GM23338 (cell line): ENCODE results near the gene CCL15. TPM values are rescaled to one million over a fixed set of nuclear protein-coding genes. Genes with fewer than 3 reads are reported as not detected.
"Not testable (repeated sequence)": the region's sequence is repeated elsewhere in the genome, so short reads cannot be mapped to it uniquely, and the experiment has no call there.

Experiments
- ATAC-seq: fragments of 200-7000 bp; cut with Tn5 transposase; 3 replicates; pipeline ENCODE4 v1.9.1; 2020
- DNase-seq: peaks from one replicate; pipeline ENCODE4 v3.0.0-alpha.2; 2015; ENCODE audit warnings: low spot score
- H2AFZ ChIP-seq: fragments of 200-600 bp; sonication (generic); 2 replicates; pipeline ENCODE4 v1.8.0; 2016; ENCODE audit warnings: antibody characterized with exemption, mild to moderate bottlenecking, moderate library complexity
- H3F3A ChIP-seq: fragments of 200-600 bp; sonication (generic); replicated peaks from 2 replicates; pipeline ENCODE4 v1.8.0; 2017; ENCODE audit warnings: antibody characterized with exemption, mixed run types, low read depth
- H3K27ac ChIP-seq: fragments of 200-600 bp; sonication (generic); 2 replicates; pipeline ENCODE4 v1.6.1; 2016; ENCODE audit warnings: low read depth
- H3K27me3 ChIP-seq: fragments of 200-600 bp; sonication (generic); 2 replicates; pipeline ENCODE4 v1.8.0; 2016; ENCODE audit warnings: mild to moderate bottlenecking, mixed run types, moderate library complexity; ENCODE audit not compliant: insufficient read depth
- H3K36me3 ChIP-seq: fragments of 200-600 bp; sonication (generic); 2 replicates; pipeline ENCODE4 v1.8.0; 2016; ENCODE audit warnings: mild to moderate bottlenecking; ENCODE audit not compliant: insufficient read depth
- H3K4me1 ChIP-seq: fragments of 200-600 bp; sonication (generic); 2 replicates; pipeline ENCODE4 v1.8.0; 2016; ENCODE audit warnings: mild to moderate bottlenecking, moderate library complexity; ENCODE audit not compliant: insufficient read depth
- H3K4me2 ChIP-seq: fragments of 200-600 bp; sonication (generic); 2 replicates; pipeline ENCODE4 v1.7.1; 2017; ENCODE audit warnings: mixed run types
- H3K4me3 ChIP-seq: fragments of 200-600 bp; sonication (generic); 2 replicates; pipeline ENCODE4 v1.6.1; 2016; ENCODE audit warnings: mixed run types
- H3K79me2 ChIP-seq: fragments of 200-600 bp; sonication (generic); replicated peaks from 2 replicates; pipeline ENCODE4 v1.8.0; 2017; ENCODE audit warnings: mild to moderate bottlenecking; ENCODE audit not compliant: insufficient read depth
- H3K9me2 ChIP-seq: fragments of 200-600 bp; sonication (generic); 2 replicates; pipeline ENCODE4 v1.8.0; 2017; ENCODE audit not compliant: insufficient read depth
- H4K20me1 ChIP-seq: fragments of 200-600 bp; sonication (generic); replicated peaks from 2 replicates; pipeline ENCODE4 v1.8.0; 2017; ENCODE audit warnings: mild to moderate bottlenecking; ENCODE audit not compliant: insufficient read depth
- H3K27ac Mint-ChIP-seq: 2 replicates; pipeline ENCODE4 v1.8.0; 2020; ENCODE audit warnings: inconsistent platforms, mild to moderate bottlenecking, moderate library complexity, mixed read lengths
- H3K27me3 Mint-ChIP-seq: 3 replicates; pipeline ENCODE4 v1.8.0; 2022; ENCODE audit warnings: low read depth, mild to moderate bottlenecking, moderate library complexity, mixed read lengths, inconsistent platforms; ENCODE audit not compliant: insufficient read depth, poor library complexity
- H3K36me3 Mint-ChIP-seq: 3 replicates; pipeline ENCODE4 v1.8.0; 2021; ENCODE audit warnings: low read depth, mild to moderate bottlenecking, inconsistent platforms, moderate library complexity, mixed read lengths
- H3K4me1 Mint-ChIP-seq: 3 replicates; pipeline ENCODE4 v1.8.0; 2020; ENCODE audit warnings: mild to moderate bottlenecking, inconsistent platforms, mixed read lengths
- H3K4me3 Mint-ChIP-seq: 3 replicates; pipeline ENCODE4 v1.8.0; 2021; ENCODE audit warnings: moderate library complexity, mild to moderate bottlenecking, inconsistent platforms, mixed read lengths
- H3K9me3 Mint-ChIP-seq: 3 replicates; pipeline ENCODE4 v1.8.0; 2020; ENCODE audit warnings: moderate library complexity, mild to moderate bottlenecking, inconsistent platforms, mixed read lengths
- EZH2 ChIP-seq: fragments of 200-600 bp; sonication (generic); IDR thresholded peaks from one replicate; pipeline ENCODE4 v1.8.0; 2017; ENCODE audit warnings: antibody characterized with exemption, mild to moderate bottlenecking, low read depth; ENCODE audit not compliant: unreplicated experiment
- STAT1 ChIP-seq: IDR thresholded peaks from one replicate; pipeline ENCODE4 v1.6.1; 2016; ENCODE audit warnings: antibody characterized with exemption; ENCODE audit not compliant: unreplicated experiment
- ZNF331 ChIP-seq: fragments of 250-450 bp; sonication (Bioruptor Pico); IDR thresholded peaks from 2 replicates; pipeline ENCODE4 v1.5.0; 2020; ENCODE audit warnings: low read depth, mild to moderate bottlenecking, moderate library complexity
- polyA plus RNA-seq: library from polyadenylated mRNA; unstranded; fragments of >200 nt; fragmentation: Nextera tagmentation; extraction: Ambion mirVana; gene quantifications from 2 replicates; pipeline ENCODE4 v1.2.1, GENCODE V29; 2016
- total RNA-seq: library from RNA; depleted of rRNA; stranded (reverse); fragments of >200 nt; shearing (Covaris generic); gene quantifications from 2 replicates; pipeline ENCODE4 v1.2.3, GENCODE V29; 2014
- TF ChIP-seq, protein P1 (sequence below), 2 experiments: fragments of 200-600 bp in 1 of 2; sonication (generic) in 1 of 2; conservative IDR thresholded peaks; 2 replicates each; pipeline versions ENCODE4 v1.5.1 to v1.6.1; 2016 to 2017; ENCODE audit warnings: antibody characterized with exemption in 2 of 2, low read depth in 2 of 2, mild to moderate bottlenecking in 2 of 2, moderate library complexity in 1 of 2
- TF ChIP-seq, protein P2 (sequence below): fragments of 250-450 bp; sonication (Bioruptor Pico); IDR thresholded peaks from 2 replicates; pipeline ENCODE4 v1.5.0; 2020; ENCODE audit warnings: mild to moderate bottlenecking, moderate library complexity

CCL15 gene
- total and polyA plus RNA-seq, 2 experiments from 2014 or later: not detected

DNA sequence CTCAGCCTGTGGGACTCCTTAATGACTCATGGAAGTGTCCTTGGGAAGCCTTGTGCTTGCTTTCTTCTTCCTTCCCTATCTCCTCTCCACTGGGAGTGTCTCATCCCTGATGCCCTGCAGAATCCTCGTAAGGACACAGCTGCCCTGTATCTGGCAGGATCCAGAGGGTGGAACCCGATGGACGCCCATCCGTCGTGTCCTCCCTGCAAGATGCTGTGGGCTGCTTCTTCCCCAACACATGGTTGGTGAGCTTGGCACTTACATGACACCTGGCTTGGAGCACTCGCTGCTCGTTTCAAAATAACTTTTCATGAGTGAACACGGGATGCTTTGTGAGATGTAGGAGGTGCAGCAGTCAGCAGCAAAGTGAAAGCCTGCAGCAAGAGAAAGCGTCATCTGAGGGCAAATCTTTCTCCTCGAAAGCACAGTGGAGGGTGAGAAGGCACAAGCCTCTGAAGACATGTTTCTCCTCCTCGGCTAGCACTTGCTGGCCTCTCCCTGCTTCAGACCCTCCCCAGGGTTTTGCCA, 3.3 kb downstream of the CCL15 start:
- Histone ChIP-seq H3K27me3 (no peaks in the 10 kb centered on the region), H3K4me1 (no peaks in the 10 kb centered on the region), H3K9me2 (peaks cover 3% of the 10 kb centered on the region; the same call in 1 of the 2 replicates), H3K4me3 (no peak overlapping the region), H2AFZ (0 out of 2 replicates have a peak overlapping the region, but pooled peaks have one; percentile 59), H3K27ac (no peak overlapping the region), H3K79me2 (no peaks in the 10 kb centered on the region), H4K20me1 (no peaks in the 10 kb centered on the region), H3K36me3 (no peaks in the 10 kb centered on the region), H3K4me2 (no peak overlapping the region), H3F3A (no peaks in the 10 kb centered on the region)
- ATAC-seq: no peak
- Mint-ChIP-seq H3K4me1 (peaks cover 7% of the 10 kb centered on the region), H3K36me3 (no peaks in the 10 kb centered on the region), H3K4me3 (no peak overlapping the region), H3K27ac (no peak overlapping the region), H3K27me3 (no peaks in the 10 kb centered on the region), H3K9me3 (peaks cover 2% of the 10 kb centered on the region; the same call in 1 of the 3 replicates)
- DNase-seq: no peak
- TF ChIP-seq, protein P1, sequence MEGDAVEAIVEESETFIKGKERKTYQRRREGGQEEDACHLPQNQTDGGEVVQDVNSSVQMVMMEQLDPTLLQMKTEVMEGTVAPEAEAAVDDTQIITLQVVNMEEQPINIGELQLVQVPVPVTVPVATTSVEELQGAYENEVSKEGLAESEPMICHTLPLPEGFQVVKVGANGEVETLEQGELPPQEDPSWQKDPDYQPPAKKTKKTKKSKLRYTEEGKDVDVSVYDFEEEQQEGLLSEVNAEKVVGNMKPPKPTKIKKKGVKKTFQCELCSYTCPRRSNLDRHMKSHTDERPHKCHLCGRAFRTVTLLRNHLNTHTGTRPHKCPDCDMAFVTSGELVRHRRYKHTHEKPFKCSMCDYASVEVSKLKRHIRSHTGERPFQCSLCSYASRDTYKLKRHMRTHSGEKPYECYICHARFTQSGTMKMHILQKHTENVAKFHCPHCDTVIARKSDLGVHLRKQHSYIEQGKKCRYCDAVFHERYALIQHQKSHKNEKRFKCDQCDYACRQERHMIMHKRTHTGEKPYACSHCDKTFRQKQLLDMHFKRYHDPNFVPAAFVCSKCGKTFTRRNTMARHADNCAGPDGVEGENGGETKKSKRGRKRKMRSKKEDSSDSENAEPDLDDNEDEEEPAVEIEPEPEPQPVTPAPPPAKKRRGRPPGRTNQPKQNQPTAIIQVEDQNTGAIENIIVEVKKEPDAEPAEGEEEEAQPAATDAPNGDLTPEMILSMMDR (conservative IDR thresholded peaks at IDR 0.05; ENCODE audit: low read depth in 2 of 2): no peak
- TF ChIP-seq STAT1: no peak
- no peak for TF ChIP-seq ZNF331 (CRISPR knock-in tag)

- not testable (repeated sequence) for H3K9me3 Mint-ChIP-seq
Observed at GRCh38 chr17:35995346-35995745, 6.0 kb downstream of the CCL15 start.

GRCh38 chr17:35991075-35991474, 10.3 kb downstream of the CCL15 start:
- H3K4me1 Mint-ChIP-seq: no peaks in the 10 kb centered on the region
- no peak overlapping the region for H3K4me3 ChIP-seq
- no peaks in the 10 kb centered on the region for H3K36me3 Mint-ChIP-seq
- H2AFZ ChIP-seq: no peak overlapping the region
- no peaks in the 10 kb centered on the region for H3K79me2 ChIP-seq
- H3K4me2 ChIP-seq: no peak overlapping the region
- no peaks in the 10 kb centered on the region for H3K4me1 ChIP-seq
- no peak overlapping the region for H3K27ac Mint-ChIP-seq
- no peaks in the 10 kb centered on the region for H3K27me3 Mint-ChIP-seq
- no peak for DNase-seq
- no peak overlapping the region for H3K27ac ChIP-seq
- H3K36me3 ChIP-seq: no peaks in the 10 kb centered on the region
- H3K9me2 ChIP-seq: no peaks in the 10 kb centered on the region
- no peaks in the 10 kb centered on the region for H4K20me1 ChIP-seq
- H3K9me3 Mint-ChIP-seq: peaks cover 2% of the 10 kb centered on the region; the same call in 1 of the 3 replicates
- no peak overlapping the region for H3K4me3 Mint-ChIP-seq
- H3F3A ChIP-seq: no peaks in the 10 kb centered on the region
- H3K27me3 ChIP-seq: no peaks in the 10 kb centered on the region
- no peak for ATAC-seq
- TF ChIP-seq STAT1 (no peak), EZH2 (no peak), ZNF331 (CRISPR knock-in tag) (no peak)
- TF ChIP-seq, protein P2, sequence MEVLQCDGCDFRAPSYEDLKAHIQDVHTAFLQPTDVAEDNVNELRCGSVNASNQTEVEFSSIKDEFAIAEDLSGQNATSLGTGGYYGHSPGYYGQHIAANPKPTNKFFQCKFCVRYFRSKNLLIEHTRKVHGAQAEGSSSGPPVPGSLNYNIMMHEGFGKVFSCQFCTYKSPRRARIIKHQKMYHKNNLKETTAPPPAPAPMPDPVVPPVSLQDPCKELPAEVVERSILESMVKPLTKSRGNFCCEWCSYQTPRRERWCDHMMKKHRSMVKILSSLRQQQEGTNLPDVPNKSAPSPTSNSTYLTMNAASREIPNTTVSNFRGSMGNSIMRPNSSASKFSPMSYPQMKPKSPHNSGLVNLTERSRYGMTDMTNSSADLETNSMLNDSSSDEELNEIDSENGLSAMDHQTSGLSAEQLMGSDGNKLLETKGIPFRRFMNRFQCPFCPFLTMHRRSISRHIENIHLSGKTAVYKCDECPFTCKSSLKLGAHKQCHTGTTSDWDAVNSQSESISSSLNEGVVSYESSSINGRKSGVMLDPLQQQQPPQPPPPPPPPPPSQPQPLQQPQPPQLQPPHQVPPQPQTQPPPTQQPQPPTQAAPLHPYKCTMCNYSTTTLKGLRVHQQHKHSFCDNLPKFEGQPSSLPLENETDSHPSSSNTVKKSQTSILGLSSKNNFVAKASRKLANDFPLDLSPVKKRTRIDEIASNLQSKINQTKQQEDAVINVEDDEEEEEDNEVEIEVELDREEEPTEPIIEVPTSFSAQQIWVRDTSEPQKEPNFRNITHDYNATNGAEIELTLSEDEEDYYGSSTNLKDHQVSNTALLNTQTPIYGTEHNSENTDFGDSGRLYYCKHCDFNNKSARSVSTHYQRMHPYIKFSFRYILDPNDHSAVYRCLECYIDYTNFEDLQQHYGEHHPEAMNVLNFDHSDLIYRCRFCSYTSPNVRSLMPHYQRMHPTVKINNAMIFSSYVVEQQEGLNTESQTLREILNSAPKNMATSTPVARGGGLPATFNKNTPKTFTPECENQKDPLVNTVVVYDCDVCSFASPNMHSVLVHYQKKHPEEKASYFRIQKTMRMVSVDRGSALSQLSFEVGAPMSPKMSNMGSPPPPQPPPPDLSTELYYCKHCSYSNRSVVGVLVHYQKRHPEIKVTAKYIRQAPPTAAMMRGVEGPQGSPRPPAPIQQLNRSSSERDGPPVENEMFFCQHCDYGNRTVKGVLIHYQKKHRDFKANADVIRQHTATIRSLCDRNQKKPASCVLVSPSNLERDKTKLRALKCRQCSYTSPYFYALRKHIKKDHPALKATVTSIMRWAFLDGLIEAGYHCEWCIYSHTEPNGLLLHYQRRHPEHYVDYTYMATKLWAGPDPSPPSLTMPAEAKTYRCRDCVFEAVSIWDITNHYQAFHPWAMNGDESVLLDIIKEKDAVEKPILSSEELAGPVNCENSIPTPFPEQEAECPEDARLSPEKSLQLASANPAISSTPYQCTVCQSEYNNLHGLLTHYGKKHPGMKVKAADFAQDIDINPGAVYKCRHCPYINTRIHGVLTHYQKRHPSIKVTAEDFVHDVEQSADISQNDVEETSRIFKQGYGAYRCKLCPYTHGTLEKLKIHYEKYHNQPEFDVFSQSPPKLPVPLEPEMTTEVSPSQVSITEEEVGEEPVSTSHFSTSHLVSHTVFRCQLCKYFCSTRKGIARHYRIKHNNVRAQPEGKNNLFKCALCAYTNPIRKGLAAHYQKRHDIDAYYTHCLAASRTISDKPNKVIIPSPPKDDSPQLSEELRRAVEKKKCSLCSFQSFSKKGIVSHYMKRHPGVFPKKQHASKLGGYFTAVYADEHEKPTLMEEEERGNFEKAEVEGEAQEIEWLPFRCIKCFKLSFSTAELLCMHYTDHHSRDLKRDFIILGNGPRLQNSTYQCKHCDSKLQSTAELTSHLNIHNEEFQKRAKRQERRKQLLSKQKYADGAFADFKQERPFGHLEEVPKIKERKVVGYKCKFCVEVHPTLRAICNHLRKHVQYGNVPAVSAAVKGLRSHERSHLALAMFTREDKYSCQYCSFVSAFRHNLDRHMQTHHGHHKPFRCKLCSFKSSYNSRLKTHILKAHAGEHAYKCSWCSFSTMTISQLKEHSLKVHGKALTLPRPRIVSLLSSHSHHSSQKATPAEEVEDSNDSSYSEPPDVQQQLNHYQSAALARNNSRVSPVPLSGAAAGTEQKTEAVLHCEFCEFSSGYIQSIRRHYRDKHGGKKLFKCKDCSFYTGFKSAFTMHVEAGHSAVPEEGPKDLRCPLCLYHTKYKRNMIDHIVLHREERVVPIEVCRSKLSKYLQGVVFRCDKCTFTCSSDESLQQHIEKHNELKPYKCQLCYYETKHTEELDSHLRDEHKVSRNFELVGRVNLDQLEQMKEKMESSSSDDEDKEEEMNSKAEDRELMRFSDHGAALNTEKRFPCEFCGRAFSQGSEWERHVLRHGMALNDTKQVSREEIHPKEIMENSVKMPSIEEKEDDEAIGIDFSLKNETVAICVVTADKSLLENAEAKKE (CRISPR knock-in tag): no peak

More at GRCh38 chr17:35995346-35995745, 6.0 kb downstream of the CCL15 start:
- H3K4me1 Mint-ChIP-seq, DNase-seq, ATAC-seq, H3K4me3 ChIP-seq, H3K36me3 Mint-ChIP-seq, H3K27ac Mint-ChIP-seq, H3K79me2 ChIP-seq, H3F3A ChIP-seq, H3K27me3 ChIP-seq, H3K27me3 Mint-ChIP-seq, H3K4me3 Mint-ChIP-seq, H3K4me1 ChIP-seq, H3K27ac ChIP-seq, H3K9me2 ChIP-seq, H2AFZ ChIP-seq, H4K20me1 ChIP-seq, H3K36me3 ChIP-seq, H3K4me2 ChIP-seq: not testable (repeated sequence)
